Vagina (tissue), 2 donors: ENCODE measurements around the gene BMPR1B. TPM values are rescaled to one million over a fixed set of nuclear protein-coding genes. Genes with fewer than 3 reads are reported as not detected.

Experiments used
- DNase-seq, 2 donors: peaks; one replicate each; pipeline ENCODE4 v3.0.0-alpha.2; 2017; ENCODE audit errors: extremely low spot score in 2 of 2
- H3K27ac ChIP-seq: fragments of 200-600 bp; sonication (generic); one replicate; pipeline ENCODE4 v1.5.1; 2019
- H3K27me3 ChIP-seq: fragments of 200-600 bp; sonication (generic); one replicate; pipeline ENCODE4 v1.5.1; 2019
- H3K36me3 ChIP-seq, 2 donors: fragments of 200-600 bp; sonication (generic); one replicate each; pipeline ENCODE4 v1.5.1; 2017 to 2019
- H3K4me1 ChIP-seq: fragments of 200-600 bp; sonication (generic); one replicate; pipeline ENCODE4 v1.5.1; 2019
- H3K4me3 ChIP-seq, 2 donors: fragments of 200-600 bp; sonication (generic); 1 replicate in 1 of 2; 2 replicates in 1 of 2; pipeline ENCODE4 v1.5.1; 2016 to 2019
- H3K9me3 ChIP-seq: fragments of 200-600 bp; sonication (generic); one replicate; pipeline ENCODE4 v1.5.1; 2019
- CTCF ChIP-seq, 3 experiments: fragments of 450-650 bp in 2 of 3; fragments of 200-600 bp in 1 of 3; sonication (generic) in 1 of 3; IDR thresholded peaks; one replicate each; pipeline ENCODE4 v1.5.1; 2017 to 2019; ENCODE audit warnings: antibody characterized with exemption in 3 of 3, mild to moderate bottlenecking in 2 of 3, moderate library complexity in 2 of 3
- POLR2A ChIP-seq, 2 donors: fragments of 450-650 bp; IDR thresholded peaks; one replicate each; pipeline ENCODE4 v1.6.1; 2017; ENCODE audit warnings: antibody characterized with exemption in 2 of 2, mild to moderate bottlenecking in 2 of 2, moderate library complexity in 2 of 2
- POLR2AphosphoS5 ChIP-seq, 2 donors: sonication (generic); formaldehyde crosslinking; IDR thresholded peaks; one replicate each; pipeline ENCODE4 v1.9.0; 2017; ENCODE audit warnings: antibody characterized with exemption in 2 of 2, mild to moderate bottlenecking in 2 of 2, low read depth in 1 of 2; ENCODE audit not compliant: insufficient read depth in 1 of 2
- intact Hi-C: fragments of 100-400 bp; cut with DNase I; formaldehyde crosslinking; loops from one replicate; pipeline ENCODE4 v1.15.1; 2023
- total RNA-seq: library from RNA; depleted of rRNA; stranded (reverse); fragments of >200 nt; gene quantifications from one replicate; pipeline ENCODE4 v1.2.3, GENCODE V29; 2016

BMPR1B gene
- total RNA-seq, 1 donor from 2014 or later: 0.49 TPM

DNA sequence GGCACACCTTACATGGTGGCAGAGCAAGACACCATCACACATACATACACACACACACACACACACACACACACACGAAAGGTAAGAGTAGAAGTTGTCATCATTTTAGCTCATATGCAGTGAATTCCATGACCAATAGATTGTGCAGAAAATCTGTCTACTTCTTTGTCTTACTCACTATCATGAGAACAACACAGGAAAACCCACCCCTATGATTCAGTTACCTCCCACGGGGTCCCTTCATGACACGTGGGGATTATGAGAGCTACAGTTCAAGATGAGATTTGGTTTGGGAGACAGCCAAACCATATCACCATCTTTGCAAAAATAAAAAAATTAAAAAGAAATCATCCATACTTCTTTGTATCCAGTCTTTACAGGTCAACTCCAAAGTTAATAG is 221.1 kb downstream of the BMPR1B start:
- no peaks in the 10 kb centered on the region for H3K27me3 ChIP-seq
- TF ChIP-seq CTCF (IDR thresholded peaks at IDR 0.05): no peak
- TF ChIP-seq POLR2AphosphoS5 (IDR thresholded peaks at IDR 0.05; ENCODE audit: insufficient read depth in 1 of 2, low read depth in 1 of 2): no peak
- TF ChIP-seq POLR2A (IDR thresholded peaks at IDR 0.05): no peak
- no peak overlapping the region for H3K27ac ChIP-seq
- DNase-seq: no peak
- no peaks in the 10 kb centered on the region for H3K36me3 ChIP-seq
- no peak overlapping the region for H3K4me3 ChIP-seq
- no peaks in the 10 kb centered on the region for H3K4me1 ChIP-seq
- H3K9me3 ChIP-seq: no peaks in the 10 kb centered on the region
- intact Hi-C loops: no loop called here

DNA sequence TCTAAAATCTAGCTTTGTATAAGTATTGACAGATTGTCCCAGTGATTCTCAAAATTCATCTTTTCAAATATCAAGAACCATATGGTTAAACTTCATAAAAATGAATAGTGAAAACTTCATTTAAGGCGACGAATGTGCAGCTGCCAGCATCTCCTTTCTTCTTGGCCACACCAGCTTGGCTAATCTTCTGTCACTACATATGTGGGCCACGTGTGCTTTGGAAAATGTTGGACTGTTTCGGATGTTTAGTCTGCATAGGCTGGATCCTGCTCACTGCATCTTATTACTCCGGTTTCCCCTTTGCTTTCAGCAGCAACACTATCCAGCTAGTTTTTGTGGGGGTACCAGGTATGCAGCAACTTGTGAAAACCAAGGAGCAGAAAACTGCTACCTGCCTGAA is 221.9 kb downstream of the BMPR1B start:
- Histone ChIP-seq H3K27me3 (no peaks in the 10 kb centered on the region), H3K4me3 (no peak overlapping the region), H3K4me1 (no peaks in the 10 kb centered on the region), H3K36me3 (no peaks in the 10 kb centered on the region), H3K27ac (no peak overlapping the region), H3K9me3 (no peaks in the 10 kb centered on the region)
- TF ChIP-seq CTCF (IDR thresholded peaks at IDR 0.05): no peak
- TF ChIP-seq POLR2AphosphoS5 (IDR thresholded peaks at IDR 0.05; ENCODE audit: insufficient read depth in 1 of 2, low read depth in 1 of 2): no peak
- TF ChIP-seq POLR2A (IDR thresholded peaks at IDR 0.05): no peak
- intact Hi-C loops: no loop called here
- DNase-seq: no peak

GRCh38 chr4:94995684-94996394 is 238.1 kb downstream of the BMPR1B start:
- Histone ChIP-seq H3K9me3 (no peaks in the 10 kb centered on the region), H3K36me3 (no peaks in the 10 kb centered on the region), H3K4me3 (no peak overlapping the region), H3K27ac (no peak overlapping the region), H3K4me1 (peaks cover 9% of the 10 kb centered on the region), H3K27me3 (no peaks in the 10 kb centered on the region)
- TF ChIP-seq POLR2A (IDR thresholded peaks at IDR 0.05): no peak
- TF ChIP-seq POLR2AphosphoS5 (IDR thresholded peaks at IDR 0.05; ENCODE audit: insufficient read depth in 1 of 2, low read depth in 1 of 2): no peak
- no peak for TF ChIP-seq CTCF (IDR thresholded peaks at IDR 0.05)
- intact Hi-C loops: no loop called here
- DNase-seq: no peak

- peaks cover 9% of the 10 kb centered on the region for H3K4me1 ChIP-seq
- no peaks in the 10 kb centered on the region for H3K36me3 ChIP-seq
- no peak for DNase-seq
- H3K4me3 ChIP-seq: no peak overlapping the region
- H3K27me3 ChIP-seq: no peaks in the 10 kb centered on the region
- H3K9me3 ChIP-seq: no peaks in the 10 kb centered on the region
- no peak overlapping the region for H3K27ac ChIP-seq
- TF ChIP-seq POLR2A (IDR thresholded peaks at IDR 0.05) (no peak), POLR2AphosphoS5 (IDR thresholded peaks at IDR 0.05; ENCODE audit: insufficient read depth in 1 of 2, low read depth in 1 of 2) (no peak), CTCF (IDR thresholded peaks at IDR 0.05) (no peak)
- intact Hi-C loops: no loop called here
These were observed 242.4 kb downstream of the BMPR1B start for GRCh38 chr4:95000076-95000648.

- TF ChIP-seq CTCF (IDR thresholded peaks at IDR 0.05) (no peak), POLR2AphosphoS5 (IDR thresholded peaks at IDR 0.05; ENCODE audit: insufficient read depth in 1 of 2, low read depth in 1 of 2) (no peak), POLR2A (IDR thresholded peaks at IDR 0.05) (no peak)
- Histone ChIP-seq H3K36me3 (no peaks in the 10 kb centered on the region), H3K4me1 (no peaks in the 10 kb centered on the region), H3K27ac (no peak overlapping the region), H3K4me3 (no peak overlapping the region), H3K27me3 (no peaks in the 10 kb centered on the region), H3K9me3 (no peaks in the 10 kb centered on the region)
- DNase-seq: no peak
- intact Hi-C loops: no loop called here
These were observed 247.2 kb downstream of the BMPR1B start for GRCh38 chr4:95004912-95005311.
